Measurements from ENCODE around the gene DPYSL4.

The DPYSL4 gene

DNA sequence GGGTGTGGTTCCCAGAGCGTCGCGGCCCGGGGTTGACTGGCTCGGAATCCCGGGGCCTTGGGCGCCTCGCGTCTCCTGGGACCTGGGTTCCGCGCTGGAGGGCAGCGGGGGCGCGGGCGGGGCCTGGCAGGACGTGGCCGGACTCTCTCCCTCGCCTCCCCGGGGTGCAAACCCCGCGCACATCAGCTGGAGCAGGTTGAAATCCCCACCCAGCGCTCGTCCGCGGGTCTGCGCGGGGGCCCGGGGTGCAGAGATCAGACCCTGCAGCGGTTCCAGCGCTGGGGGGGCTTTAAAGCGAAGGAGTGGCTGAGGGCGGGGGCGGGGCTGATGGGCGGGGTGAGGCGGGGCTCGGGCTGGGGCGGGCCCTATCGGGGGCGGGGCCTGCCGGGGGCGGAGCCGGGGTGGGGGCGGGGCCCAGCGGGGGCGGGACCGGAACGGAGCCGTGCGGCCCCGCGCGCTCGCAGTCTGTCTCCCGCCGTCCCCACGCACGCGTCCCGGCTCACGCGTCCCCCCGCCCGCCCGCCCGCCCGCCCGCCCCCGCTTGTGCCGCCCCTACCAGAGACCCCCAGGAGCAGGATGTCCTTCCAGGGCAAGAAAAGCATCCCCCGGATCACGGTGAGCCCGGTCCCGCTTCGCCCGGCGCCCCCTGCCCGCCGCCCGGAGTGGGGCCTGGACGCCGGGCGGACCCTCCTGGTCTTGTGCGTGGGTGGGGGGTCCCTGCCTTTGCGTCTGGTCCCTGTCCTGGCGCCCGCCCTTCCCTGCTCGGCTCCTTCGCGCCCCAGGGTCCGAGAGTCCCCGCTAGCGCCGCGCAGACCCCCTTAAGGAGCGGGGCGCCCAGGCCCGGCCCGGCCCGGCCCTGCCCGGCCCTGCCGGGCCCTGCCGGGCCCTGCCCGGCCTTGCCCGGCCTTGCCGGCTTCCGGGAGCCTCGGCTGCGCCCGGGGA, at the start of gene DPYSL4:
DPYSL4 (plus strand) TSS at position 461 of the 942 bp plus-strand sequence; CDS start at position 577, 116 bp downstream.
- H3K36me3 ChIP-seq (ENCODE audit: control insufficient read depth, insufficient read depth, low read length): no peaks in the 10 kb centered on the region
- no peak within 1 kb of the TSS for H3K9ac ChIP-seq (ENCODE audit: low read length)
- H3K27me3 ChIP-seq (ENCODE audit: control insufficient read depth, insufficient read depth, low read length): peaks cover 50% of the 10 kb centered on the region
- no peak within 1 kb of the TSS for H3K4me3 ChIP-seq (ENCODE audit: low read length)
- H3K9me3 ChIP-seq (ENCODE audit: control insufficient read depth, low read length): no peaks in the 10 kb centered on the region
- peaks cover 19% of the 10 kb centered on the region for H3K4me1 ChIP-seq (ENCODE audit: control insufficient read depth, insufficient read depth, low read length)

DNA sequence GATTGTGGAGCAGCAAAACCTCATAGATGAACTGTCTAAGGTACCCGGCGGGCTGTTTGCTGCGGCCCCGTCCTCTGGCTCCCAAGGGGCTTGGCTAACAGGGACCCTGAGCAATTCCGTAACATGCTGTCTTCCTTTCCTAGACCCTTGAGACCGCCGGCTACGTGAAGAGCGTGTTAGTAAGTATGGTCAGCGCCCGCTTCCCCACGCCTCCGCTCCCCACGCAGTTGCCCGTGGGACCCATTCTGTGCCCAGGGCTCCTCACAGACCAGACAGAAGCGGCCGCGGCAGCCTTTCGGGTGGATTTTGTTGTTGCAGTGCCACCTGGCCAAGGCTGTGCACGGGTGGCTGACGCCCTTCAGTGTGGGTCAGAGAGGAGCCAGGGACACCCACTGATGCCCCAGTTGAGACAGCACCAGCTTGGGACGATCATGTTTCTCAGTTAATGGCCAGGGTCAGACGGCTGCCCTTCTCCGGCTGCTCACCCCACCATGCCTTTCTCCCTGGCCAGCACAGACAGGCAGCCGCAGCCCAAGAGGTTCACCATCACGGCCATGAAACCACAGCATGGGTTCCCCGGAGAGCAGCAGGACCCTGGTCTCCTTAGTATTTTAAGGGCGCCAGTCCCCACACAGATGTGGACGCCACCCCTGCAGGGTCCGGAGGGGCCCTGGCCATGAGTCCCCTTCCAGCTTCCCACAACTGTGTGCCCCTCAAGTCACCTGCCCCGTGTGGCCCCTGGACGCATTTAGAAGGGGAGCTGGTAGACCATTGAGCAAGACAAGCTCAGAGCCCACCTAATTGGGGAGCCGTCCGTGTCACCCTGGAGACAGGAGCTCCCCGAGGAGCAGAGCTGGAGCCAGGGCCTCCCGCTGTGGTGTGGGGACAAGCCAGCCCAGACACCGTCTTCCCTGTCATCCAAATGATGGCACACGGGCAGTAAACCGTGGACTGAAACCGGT, 49.4 kb upstream of the DPYSL4 start:
- H3K27me3 ChIP-seq (ENCODE audit: control insufficient read depth, insufficient read depth, low read length): peaks cover 4% of the 10 kb centered on the region
- no peaks in the 10 kb centered on the region for H3K36me3 ChIP-seq (ENCODE audit: control insufficient read depth, insufficient read depth, low read length)
- no peaks in the 10 kb centered on the region for H3K4me1 ChIP-seq (ENCODE audit: control insufficient read depth, insufficient read depth, low read length)

DNA sequence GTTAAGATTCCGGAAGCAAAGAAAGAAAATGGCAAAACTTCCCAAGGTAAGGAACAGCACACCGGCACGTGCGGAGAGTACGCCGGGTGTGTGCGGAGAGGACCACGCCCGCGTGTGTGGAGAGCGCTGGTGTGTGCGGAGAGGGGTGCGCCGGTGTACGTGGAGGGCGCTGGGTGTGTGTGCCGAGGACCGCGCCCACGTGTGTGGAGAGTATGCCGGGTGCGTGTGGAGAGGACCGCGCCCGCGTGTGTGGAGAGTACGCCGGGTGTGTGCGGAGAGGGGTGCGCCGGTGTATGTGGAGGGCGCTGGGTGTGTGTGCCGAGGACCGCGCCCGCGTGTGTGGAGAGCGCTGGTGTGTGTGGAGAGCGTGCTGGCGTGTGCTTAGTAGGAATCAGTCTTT, 48.6 kb upstream of the DPYSL4 start:
- no peak overlapping the region for H3K9ac ChIP-seq (ENCODE audit: low read length)
- no peaks in the 10 kb centered on the region for H3K36me3 ChIP-seq (ENCODE audit: control insufficient read depth, insufficient read depth, low read length)
- H3K4me1 ChIP-seq (ENCODE audit: control insufficient read depth, insufficient read depth, low read length): no peaks in the 10 kb centered on the region
- no peak overlapping the region for H3K4me3 ChIP-seq (ENCODE audit: low read length)
- H3K9me3 ChIP-seq (ENCODE audit: control insufficient read depth, low read length): no peaks in the 10 kb centered on the region
- H3K27me3 ChIP-seq (ENCODE audit: control insufficient read depth, insufficient read depth, low read length): peaks cover 4% of the 10 kb centered on the region

More for the DNA sequence above, 49.4 kb upstream of the DPYSL4 start:
- H3K9me3 ChIP-seq (ENCODE audit: control insufficient read depth, low read length): no peaks in the 10 kb centered on the region
- H3K4me3 ChIP-seq (ENCODE audit: low read length): no peak overlapping the region
- no peak overlapping the region for H3K9ac ChIP-seq (ENCODE audit: low read length)

DNA sequence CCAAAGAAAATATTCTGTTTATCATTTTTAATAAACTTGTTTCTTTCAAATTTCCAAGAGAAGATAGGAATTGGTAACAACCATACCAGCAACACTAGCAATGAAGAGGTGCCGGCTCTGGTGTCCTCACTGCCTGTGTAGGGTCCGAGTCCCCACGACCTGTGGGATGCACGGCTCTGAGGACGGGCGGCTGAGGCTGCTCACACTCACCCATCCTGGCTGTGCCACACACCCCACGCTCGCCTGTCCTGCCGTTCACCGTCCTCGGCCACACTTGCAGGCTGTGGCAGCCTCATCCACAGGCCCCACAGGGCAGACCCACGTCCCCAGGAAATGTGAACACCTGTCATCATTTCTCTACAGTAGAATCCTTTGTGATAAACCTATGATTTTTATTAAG, 48.2 kb upstream of the DPYSL4 start:
- H3K4me1 ChIP-seq (ENCODE audit: control insufficient read depth, insufficient read depth, low read length): no peaks in the 10 kb centered on the region
- no peaks in the 10 kb centered on the region for H3K36me3 ChIP-seq (ENCODE audit: control insufficient read depth, insufficient read depth, low read length)
- H3K27me3 ChIP-seq (ENCODE audit: control insufficient read depth, insufficient read depth, low read length): peaks cover 4% of the 10 kb centered on the region
- H3K9ac ChIP-seq (ENCODE audit: low read length): no peak overlapping the region
- no peaks in the 10 kb centered on the region for H3K9me3 ChIP-seq (ENCODE audit: control insufficient read depth, low read length)
- no peak overlapping the region for H3K4me3 ChIP-seq (ENCODE audit: low read length)

DNA sequence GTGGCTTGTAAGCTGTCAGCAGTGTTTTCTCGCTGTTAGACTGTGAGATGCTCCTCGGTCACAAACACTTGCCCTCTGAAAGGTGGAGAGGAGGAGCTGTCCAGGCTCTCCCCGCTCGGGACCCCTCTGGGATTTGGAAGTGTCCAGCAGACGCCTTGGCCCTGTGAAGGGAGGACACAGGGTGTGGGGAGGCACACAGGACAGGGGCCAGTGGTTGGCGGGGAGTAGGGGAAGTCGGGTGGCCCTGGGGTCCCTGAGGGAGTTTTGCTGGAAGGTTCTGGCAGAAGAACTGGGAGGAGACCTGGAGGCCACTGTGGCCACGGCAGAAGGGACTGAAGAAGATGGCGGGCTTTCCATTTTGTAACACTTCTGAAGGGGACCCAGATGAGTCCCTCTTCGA, 47.2 kb upstream of the DPYSL4 start:
- Histone ChIP-seq H3K9me3 (ENCODE audit: control insufficient read depth, low read length) (no peaks in the 10 kb centered on the region), H3K4me1 (ENCODE audit: control insufficient read depth, insufficient read depth, low read length) (no peaks in the 10 kb centered on the region), H3K9ac (ENCODE audit: low read length) (no peak overlapping the region), H3K36me3 (ENCODE audit: control insufficient read depth, insufficient read depth, low read length) (no peaks in the 10 kb centered on the region), H3K4me3 (ENCODE audit: low read length) (no peak overlapping the region), H3K27me3 (ENCODE audit: control insufficient read depth, insufficient read depth, low read length) (peaks cover 4% of the 10 kb centered on the region)

DNA sequence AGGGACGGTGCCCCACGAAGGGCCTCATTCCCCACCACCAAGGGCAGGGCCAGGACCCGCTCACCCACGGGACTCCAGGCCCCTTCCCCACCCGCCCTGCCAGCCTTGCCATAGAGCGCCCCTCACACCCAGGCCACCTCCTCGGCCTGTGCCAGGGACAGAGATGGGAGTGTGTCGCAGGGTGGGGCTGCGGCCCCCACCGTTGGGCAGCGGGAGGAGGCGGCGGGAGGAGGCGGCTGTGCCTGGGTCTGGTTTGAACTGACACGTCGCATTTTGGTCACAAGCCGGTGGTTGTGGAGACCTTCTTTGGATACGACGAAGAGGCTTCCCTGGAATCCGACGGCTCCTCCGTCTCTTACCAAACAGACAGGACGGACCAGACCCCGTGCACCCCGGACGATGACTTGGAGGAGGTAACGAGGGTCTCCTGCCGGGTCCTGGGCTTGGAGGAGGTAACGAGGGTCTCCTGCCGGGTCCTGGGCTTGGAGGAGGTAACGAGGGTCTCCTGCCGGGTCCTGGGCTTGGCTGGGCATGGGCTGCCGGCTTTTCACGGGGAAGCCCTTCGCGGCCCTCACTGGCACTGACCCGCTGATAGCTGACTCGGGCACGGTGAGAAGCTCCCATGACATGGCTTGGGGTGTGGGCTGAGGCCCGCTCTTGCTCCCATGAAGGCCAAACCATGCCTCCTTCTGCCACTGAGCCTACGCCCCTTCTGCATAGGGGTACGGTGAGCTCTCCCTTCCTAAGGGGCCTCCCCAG, 46.4 kb upstream of the DPYSL4 start:
- no peak overlapping the region for H3K4me3 ChIP-seq (ENCODE audit: low read length)
- no peak overlapping the region for H3K9ac ChIP-seq (ENCODE audit: low read length)
- no peaks in the 10 kb centered on the region for H3K36me3 ChIP-seq (ENCODE audit: control insufficient read depth, insufficient read depth, low read length)
- no peaks in the 10 kb centered on the region for H3K4me1 ChIP-seq (ENCODE audit: control insufficient read depth, insufficient read depth, low read length)
- no peaks in the 10 kb centered on the region for H3K9me3 ChIP-seq (ENCODE audit: control insufficient read depth, low read length)
- peaks cover 4% of the 10 kb centered on the region for H3K27me3 ChIP-seq (ENCODE audit: control insufficient read depth, insufficient read depth, low read length)

DNA sequence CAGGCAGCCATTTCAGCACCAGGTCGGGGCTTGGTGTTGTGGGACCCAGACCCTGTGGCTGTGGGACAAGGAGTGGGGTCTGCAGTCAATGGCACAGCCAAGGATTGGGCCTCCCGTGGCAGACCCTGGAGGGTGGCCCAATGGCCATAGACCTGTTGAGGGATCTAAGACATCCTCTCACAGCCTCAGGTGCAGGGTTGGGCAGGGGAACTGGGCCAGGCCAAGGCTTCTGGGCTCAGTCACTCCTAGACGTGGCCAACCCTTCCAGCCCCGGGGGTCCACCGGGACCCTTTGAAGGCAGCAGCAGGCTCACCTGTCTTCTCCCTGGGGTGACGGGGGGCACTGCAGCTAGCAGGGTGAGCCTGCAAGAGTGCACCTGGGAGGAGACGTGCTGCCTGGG, 45.7 kb upstream of the DPYSL4 start:
- Histone ChIP-seq H3K27me3 (ENCODE audit: control insufficient read depth, insufficient read depth, low read length) (peaks cover 4% of the 10 kb centered on the region), H3K4me1 (ENCODE audit: control insufficient read depth, insufficient read depth, low read length) (no peaks in the 10 kb centered on the region), H3K4me3 (ENCODE audit: low read length) (no peak overlapping the region), H3K36me3 (ENCODE audit: control insufficient read depth, insufficient read depth, low read length) (no peaks in the 10 kb centered on the region), H3K9ac (ENCODE audit: low read length) (no peak overlapping the region), H3K9me3 (ENCODE audit: control insufficient read depth, low read length) (no peaks in the 10 kb centered on the region)

DNA sequence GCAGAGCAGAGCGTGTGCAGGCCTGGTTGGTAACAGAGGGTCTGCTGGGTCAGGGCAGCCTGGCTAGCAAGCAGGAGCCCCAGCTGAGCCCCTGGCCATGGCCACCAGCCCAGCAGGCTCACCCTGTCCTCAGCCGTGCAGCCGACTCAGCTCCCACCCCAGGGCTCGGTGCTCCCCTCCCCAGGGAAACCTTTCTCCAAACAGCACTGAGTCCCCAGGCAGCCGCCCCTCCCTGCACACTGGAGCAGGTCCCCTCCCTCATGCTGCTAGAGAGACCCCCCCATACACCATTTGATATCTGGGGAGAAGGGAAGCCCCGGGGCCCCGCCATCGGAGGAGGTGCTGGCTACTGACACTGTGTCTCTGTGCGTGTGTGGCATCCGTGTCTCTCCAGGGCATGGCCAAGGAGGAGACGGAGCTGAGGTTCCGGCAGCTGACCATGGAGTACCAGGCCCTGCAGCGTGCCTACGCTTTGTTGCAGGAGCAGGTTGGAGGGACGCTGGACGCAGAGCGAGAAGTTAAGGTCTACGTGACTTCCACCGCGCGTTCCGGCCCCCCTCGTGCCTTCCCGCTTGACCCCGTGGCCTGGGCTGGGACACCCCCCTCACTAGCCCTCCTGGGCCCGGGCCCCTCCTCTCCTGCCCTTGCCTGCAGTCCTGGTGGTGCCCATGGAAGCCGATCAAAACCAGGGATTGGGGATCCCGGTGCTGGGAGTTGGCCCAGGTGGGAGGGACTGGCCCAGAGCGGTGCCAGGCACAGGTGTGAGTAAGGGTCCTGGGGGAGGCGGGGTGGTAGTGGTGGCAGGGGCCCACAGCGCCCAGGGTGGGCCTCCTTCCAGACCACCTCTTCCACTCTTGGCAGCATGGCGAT, 45.0 kb upstream of the DPYSL4 start:
- peaks cover 4% of the 10 kb centered on the region for H3K27me3 ChIP-seq (ENCODE audit: control insufficient read depth, insufficient read depth, low read length)
- no peaks in the 10 kb centered on the region for H3K9me3 ChIP-seq (ENCODE audit: control insufficient read depth, low read length)
- no peaks in the 10 kb centered on the region for H3K36me3 ChIP-seq (ENCODE audit: control insufficient read depth, insufficient read depth, low read length)
- H3K4me1 ChIP-seq (ENCODE audit: control insufficient read depth, insufficient read depth, low read length): no peaks in the 10 kb centered on the region
- no peak overlapping the region for H3K4me3 ChIP-seq (ENCODE audit: low read length)
- H3K9ac ChIP-seq (ENCODE audit: low read length): no peak overlapping the region

DNA sequence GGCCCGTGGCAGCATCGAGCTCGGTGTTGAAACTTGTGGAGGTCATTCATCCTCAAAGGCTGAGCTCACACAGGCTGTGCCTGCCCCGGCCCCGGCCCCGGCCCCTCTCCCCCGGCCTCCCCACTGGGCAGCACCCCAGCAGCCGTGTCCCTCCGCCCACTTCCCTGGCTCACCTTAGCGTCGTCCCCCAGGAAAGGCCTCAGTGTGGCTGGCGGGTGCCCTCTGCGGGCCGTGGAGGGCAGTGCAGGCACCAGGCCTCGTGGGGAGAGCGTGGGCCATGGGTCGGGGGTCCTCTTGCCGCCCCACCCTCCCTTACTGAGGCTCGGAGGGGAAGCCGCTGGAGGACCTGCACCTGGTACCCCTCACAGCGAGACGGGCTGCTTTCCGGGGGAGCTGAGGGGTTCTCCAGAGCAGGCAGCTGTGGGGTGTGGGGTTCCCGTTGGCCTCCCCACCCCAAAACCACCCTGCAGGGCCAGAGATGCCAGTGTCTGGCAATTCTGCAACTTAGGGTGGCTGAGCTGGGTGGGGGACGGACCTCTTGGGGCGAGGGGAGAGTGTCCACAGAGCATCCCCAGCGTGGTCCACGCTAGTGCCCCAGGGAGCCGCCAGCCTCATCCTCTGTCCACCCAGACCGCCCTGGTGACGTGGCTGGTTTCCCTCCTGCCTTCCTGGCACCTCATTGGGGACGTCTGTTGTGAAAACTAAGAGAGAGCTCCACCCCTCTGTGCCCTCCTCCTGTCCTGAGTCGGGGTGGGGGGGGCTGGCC, 44.2 kb upstream of the DPYSL4 start:
- Histone ChIP-seq H3K27me3 (ENCODE audit: control insufficient read depth, insufficient read depth, low read length) (peaks cover 4% of the 10 kb centered on the region), H3K9ac (ENCODE audit: low read length) (no peak overlapping the region)

DNA sequence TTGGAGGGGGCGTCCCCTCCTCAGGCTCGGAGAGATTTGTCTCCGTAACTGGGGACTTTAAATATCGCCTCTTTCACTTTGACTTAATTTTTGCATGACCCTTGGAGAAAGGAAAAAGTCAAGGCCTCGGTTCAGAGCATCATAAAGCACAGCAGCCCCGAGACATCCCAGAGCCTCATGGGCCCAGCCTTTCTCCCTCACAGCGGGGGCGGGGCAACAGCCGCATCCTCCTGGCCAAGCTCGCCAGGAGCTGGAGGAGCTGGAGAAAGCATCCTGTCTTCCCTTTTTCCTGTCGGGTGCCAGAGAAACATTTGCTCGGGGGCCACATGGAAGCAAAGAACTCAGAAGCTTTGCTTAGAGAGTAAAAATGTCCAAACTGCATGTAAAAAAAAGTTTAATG, 43.6 kb upstream of the DPYSL4 start:
- Histone ChIP-seq H3K4me3 (ENCODE audit: low read length) (no peak overlapping the region), H3K36me3 (ENCODE audit: control insufficient read depth, insufficient read depth, low read length) (no peaks in the 10 kb centered on the region), H3K27me3 (ENCODE audit: control insufficient read depth, insufficient read depth, low read length) (peaks cover 4% of the 10 kb centered on the region), H3K4me1 (ENCODE audit: control insufficient read depth, insufficient read depth, low read length) (no peaks in the 10 kb centered on the region), H3K9ac (ENCODE audit: low read length) (no peak overlapping the region), H3K9me3 (ENCODE audit: control insufficient read depth, low read length) (no peaks in the 10 kb centered on the region)

More for the DNA sequence above, 44.2 kb upstream of the DPYSL4 start:
- H3K9me3 ChIP-seq (ENCODE audit: control insufficient read depth, low read length): no peaks in the 10 kb centered on the region
- H3K4me1 ChIP-seq (ENCODE audit: control insufficient read depth, insufficient read depth, low read length): no peaks in the 10 kb centered on the region
- H3K4me3 ChIP-seq (ENCODE audit: low read length): no peak overlapping the region
- H3K36me3 ChIP-seq (ENCODE audit: control insufficient read depth, insufficient read depth, low read length): no peaks in the 10 kb centered on the region
